WERI-Rb-1 (cell line): Measurements from ENCODE around the gene SORD.

ENCODE experiments used
- DNase-seq: peaks from one replicate; pipeline ENCODE4 v3.0.0-alpha.2; 2020
- H3K27ac ChIP-seq: fragments of 250-450 bp; sonication (Bioruptor Pico); 2 replicates; pipeline ENCODE4 v1.5.1; 2020; ENCODE audit warnings: mild to moderate bottlenecking, moderate library complexity
- H3K27me3 ChIP-seq: fragments of 250-450 bp; sonication (Bioruptor Pico); 2 replicates; pipeline ENCODE4 v1.5.1; 2021; ENCODE audit warnings: mild to moderate bottlenecking, low read depth, moderate library complexity; ENCODE audit not compliant: insufficient read depth, severe bottlenecking
- H3K36me3 ChIP-seq: fragments of 250-450 bp; sonication (Bioruptor Pico); 2 replicates; pipeline ENCODE4 v1.5.1; 2020; ENCODE audit warnings: mild to moderate bottlenecking, moderate library complexity
- H3K4me3 ChIP-seq: 2 replicates; pipeline ENCODE4 v1.5.1; 2011; ENCODE audit warnings: low read depth, mild to moderate bottlenecking, control low read depth, low read length
- H3K9me3 ChIP-seq: fragments of 250-450 bp; sonication (Bioruptor Pico); 2 replicates; pipeline ENCODE4 v1.5.1; 2021; ENCODE audit warnings: mild to moderate bottlenecking, moderate library complexity; ENCODE audit not compliant: severe bottlenecking
- CTCF ChIP-seq: IDR thresholded peaks from 2 replicates; pipeline ENCODE4 v1.5.1; 2011; ENCODE audit warnings: low read depth, mild to moderate bottlenecking, control low read depth, inconsistent platforms, low read length

The SORD gene

GRCh38 chr15:45123397-45123796 lies 100.4 kb downstream of the SORD start:
- Histone ChIP-seq H3K36me3 (no peaks in the 10 kb centered on the region), H3K27ac (no peak overlapping the region), H3K4me3 (no peak overlapping the region), H3K9me3 (no peaks in the 10 kb centered on the region), H3K27me3 (no peaks in the 10 kb centered on the region)
- no peak for TF ChIP-seq CTCF
- DNase-seq = no peak

GRCh38 chr15:45126535-45127158 lies 103.7 kb downstream of the SORD start:
- peak; percentile 53 for DNase-seq
- TF ChIP-seq CTCF = peak; percentile 56
- Histone ChIP-seq H3K4me3 (no peak overlapping the region), H3K9me3 (no peaks in the 10 kb centered on the region), H3K27me3 (no peaks in the 10 kb centered on the region), H3K27ac (no peak overlapping the region), H3K36me3 (no peaks in the 10 kb centered on the region)
